K562 (cell line): ENCODE results near the gene ZNF692. TPM values are rescaled to one million over a fixed set of nuclear protein-coding genes. Genes with fewer than 3 reads are reported as not detected.

Source experiments
- BACH1 ChIP-seq: fragments of 200-800 bp; sonication (Bioruptor generic); IDR thresholded peaks from 2 replicates; pipeline ENCODE4 v1.6.1; 2016; ENCODE audit warnings: missing genetic modification characterization, missing compliant biosample characterization
- polyA plus RNA-seq, 8 experiments: library from polyadenylated mRNA; depleted of rRNA in 4 of 8; stranded (reverse) in 5 of 8; unstranded in 3 of 8; fragments of >200 nt; fragmentation: Nextera tagmentation in 2 of 8; fragmentation: Illumina TruSeq in 1 of 8; extraction: Ambion mirVana in 2 of 8; extraction: Trizol in 1 of 8; gene quantifications; 2 replicates each; pipeline versions ENCODE4 v1.2.1 to v1.2.3, GENCODE V29; 2011 to 2014; ENCODE audit warnings: inconsistent platforms in 1 of 8, missing spikeins in 1 of 8
- total RNA-seq, 7 experiments: library from RNA; depleted of rRNA in 6 of 7; stranded (reverse); fragments of >200 nt in 6 of 7; fragmentation: Illumina TruSeq in 2 of 7; extraction: Trizol in 2 of 7; gene quantifications; 2 replicates each; pipeline versions ENCODE4 v1.2.1 to v1.2.3, GENCODE V29; 2011 to 2021; ENCODE audit warnings: low replicate concordance in 1 of 7
- TF ChIP-seq, protein P1 (sequence below): fragments of 450-650 bp; IDR thresholded peaks from 2 replicates; pipeline ENCODE4 v1.6.1; 2016; ENCODE audit warnings: mild to moderate bottlenecking, moderate library complexity
- TF ChIP-seq, protein P2 (sequence below): fragments of 250-450 bp; sonication (Bioruptor Pico); IDR thresholded peaks from 2 replicates; pipeline ENCODE4 v1.4.0; 2020; ENCODE audit warnings: mild to moderate bottlenecking, moderate library complexity

ZNF692 gene
- total and polyA plus RNA-seq, 9 of the 15 experiments (the other 6 are each of a cell fraction or from before 2014, with no cell fraction given) = 8.4 to 143 (median 55.9) TPM

DNA sequence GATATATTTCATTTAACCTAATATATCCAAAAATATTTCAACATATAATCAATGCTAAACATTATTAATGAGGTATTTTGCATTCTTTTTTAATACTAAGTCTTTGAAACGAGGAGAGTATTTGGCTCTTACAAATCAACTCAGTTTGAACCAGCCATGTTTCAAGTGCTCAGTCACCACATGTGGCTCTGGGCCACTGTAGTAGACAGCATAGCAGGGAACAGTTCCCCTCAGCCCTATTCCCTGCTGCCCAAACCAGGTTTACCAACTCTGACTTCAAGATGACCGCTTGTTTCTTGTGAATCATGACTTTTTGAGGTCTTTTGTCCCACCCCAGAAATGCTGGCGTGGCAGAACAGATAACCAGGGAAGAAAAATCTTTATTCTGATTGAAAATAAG, 15.2 kb downstream of the ZNF692 start (continued):
- TF ChIP-seq, protein P1, sequence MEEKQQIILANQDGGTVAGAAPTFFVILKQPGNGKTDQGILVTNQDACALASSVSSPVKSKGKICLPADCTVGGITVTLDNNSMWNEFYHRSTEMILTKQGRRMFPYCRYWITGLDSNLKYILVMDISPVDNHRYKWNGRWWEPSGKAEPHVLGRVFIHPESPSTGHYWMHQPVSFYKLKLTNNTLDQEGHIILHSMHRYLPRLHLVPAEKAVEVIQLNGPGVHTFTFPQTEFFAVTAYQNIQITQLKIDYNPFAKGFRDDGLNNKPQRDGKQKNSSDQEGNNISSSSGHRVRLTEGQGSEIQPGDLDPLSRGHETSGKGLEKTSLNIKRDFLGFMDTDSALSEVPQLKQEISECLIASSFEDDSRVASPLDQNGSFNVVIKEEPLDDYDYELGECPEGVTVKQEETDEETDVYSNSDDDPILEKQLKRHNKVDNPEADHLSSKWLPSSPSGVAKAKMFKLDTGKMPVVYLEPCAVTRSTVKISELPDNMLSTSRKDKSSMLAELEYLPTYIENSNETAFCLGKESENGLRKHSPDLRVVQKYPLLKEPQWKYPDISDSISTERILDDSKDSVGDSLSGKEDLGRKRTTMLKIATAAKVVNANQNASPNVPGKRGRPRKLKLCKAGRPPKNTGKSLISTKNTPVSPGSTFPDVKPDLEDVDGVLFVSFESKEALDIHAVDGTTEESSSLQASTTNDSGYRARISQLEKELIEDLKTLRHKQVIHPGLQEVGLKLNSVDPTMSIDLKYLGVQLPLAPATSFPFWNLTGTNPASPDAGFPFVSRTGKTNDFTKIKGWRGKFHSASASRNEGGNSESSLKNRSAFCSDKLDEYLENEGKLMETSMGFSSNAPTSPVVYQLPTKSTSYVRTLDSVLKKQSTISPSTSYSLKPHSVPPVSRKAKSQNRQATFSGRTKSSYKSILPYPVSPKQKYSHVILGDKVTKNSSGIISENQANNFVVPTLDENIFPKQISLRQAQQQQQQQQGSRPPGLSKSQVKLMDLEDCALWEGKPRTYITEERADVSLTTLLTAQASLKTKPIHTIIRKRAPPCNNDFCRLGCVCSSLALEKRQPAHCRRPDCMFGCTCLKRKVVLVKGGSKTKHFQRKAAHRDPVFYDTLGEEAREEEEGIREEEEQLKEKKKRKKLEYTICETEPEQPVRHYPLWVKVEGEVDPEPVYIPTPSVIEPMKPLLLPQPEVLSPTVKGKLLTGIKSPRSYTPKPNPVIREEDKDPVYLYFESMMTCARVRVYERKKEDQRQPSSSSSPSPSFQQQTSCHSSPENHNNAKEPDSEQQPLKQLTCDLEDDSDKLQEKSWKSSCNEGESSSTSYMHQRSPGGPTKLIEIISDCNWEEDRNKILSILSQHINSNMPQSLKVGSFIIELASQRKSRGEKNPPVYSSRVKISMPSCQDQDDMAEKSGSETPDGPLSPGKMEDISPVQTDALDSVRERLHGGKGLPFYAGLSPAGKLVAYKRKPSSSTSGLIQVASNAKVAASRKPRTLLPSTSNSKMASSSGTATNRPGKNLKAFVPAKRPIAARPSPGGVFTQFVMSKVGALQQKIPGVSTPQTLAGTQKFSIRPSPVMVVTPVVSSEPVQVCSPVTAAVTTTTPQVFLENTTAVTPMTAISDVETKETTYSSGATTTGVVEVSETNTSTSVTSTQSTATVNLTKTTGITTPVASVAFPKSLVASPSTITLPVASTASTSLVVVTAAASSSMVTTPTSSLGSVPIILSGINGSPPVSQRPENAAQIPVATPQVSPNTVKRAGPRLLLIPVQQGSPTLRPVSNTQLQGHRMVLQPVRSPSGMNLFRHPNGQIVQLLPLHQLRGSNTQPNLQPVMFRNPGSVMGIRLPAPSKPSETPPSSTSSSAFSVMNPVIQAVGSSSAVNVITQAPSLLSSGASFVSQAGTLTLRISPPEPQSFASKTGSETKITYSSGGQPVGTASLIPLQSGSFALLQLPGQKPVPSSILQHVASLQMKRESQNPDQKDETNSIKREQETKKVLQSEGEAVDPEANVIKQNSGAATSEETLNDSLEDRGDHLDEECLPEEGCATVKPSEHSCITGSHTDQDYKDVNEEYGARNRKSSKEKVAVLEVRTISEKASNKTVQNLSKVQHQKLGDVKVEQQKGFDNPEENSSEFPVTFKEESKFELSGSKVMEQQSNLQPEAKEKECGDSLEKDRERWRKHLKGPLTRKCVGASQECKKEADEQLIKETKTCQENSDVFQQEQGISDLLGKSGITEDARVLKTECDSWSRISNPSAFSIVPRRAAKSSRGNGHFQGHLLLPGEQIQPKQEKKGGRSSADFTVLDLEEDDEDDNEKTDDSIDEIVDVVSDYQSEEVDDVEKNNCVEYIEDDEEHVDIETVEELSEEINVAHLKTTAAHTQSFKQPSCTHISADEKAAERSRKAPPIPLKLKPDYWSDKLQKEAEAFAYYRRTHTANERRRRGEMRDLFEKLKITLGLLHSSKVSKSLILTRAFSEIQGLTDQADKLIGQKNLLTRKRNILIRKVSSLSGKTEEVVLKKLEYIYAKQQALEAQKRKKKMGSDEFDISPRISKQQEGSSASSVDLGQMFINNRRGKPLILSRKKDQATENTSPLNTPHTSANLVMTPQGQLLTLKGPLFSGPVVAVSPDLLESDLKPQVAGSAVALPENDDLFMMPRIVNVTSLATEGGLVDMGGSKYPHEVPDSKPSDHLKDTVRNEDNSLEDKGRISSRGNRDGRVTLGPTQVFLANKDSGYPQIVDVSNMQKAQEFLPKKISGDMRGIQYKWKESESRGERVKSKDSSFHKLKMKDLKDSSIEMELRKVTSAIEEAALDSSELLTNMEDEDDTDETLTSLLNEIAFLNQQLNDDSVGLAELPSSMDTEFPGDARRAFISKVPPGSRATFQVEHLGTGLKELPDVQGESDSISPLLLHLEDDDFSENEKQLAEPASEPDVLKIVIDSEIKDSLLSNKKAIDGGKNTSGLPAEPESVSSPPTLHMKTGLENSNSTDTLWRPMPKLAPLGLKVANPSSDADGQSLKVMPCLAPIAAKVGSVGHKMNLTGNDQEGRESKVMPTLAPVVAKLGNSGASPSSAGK = no peak
- TF ChIP-seq, protein P2, sequence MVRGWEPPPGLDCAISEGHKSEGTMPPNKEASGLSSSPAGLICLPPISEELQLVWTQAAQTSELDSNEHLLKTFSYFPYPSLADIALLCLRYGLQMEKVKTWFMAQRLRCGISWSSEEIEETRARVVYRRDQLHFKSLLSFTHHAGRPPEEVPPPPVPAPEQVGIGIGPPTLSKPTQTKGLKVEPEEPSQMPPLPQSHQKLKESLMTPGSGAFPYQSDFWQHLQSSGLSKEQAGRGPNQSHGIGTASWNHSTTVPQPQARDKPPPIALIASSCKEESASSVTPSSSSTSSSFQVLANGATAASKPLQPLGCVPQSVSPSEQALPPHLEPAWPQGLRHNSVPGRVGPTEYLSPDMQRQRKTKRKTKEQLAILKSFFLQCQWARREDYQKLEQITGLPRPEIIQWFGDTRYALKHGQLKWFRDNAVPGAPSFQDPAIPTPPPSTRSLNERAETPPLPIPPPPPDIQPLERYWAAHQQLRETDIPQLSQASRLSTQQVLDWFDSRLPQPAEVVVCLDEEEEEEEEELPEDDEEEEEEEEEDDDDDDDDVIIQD (CRISPR knock-in tag) = no peak
- no peak for TF ChIP-seq BACH1 (tag)
